Activated T-helper 1 cell treated with anti-CD3 and anti-CD28 coated beads, Interleukin-2, amount 50 U/mL, for 16 hours (primary cell): ENCODE results near the gene STON2.
"Not testable (repeated sequence)": the region's sequence is repeated elsewhere in the genome, so short reads cannot be mapped to it uniquely, and the experiment has no call there.

Source experiments
- DNase-seq, 2 donors: peaks; one replicate each; pipeline ENCODE4 v3.0.0-alpha.2; 2020; ENCODE audit warnings: low read depth in 1 of 2, low spot score in 1 of 2

Gene STON2

DNA sequence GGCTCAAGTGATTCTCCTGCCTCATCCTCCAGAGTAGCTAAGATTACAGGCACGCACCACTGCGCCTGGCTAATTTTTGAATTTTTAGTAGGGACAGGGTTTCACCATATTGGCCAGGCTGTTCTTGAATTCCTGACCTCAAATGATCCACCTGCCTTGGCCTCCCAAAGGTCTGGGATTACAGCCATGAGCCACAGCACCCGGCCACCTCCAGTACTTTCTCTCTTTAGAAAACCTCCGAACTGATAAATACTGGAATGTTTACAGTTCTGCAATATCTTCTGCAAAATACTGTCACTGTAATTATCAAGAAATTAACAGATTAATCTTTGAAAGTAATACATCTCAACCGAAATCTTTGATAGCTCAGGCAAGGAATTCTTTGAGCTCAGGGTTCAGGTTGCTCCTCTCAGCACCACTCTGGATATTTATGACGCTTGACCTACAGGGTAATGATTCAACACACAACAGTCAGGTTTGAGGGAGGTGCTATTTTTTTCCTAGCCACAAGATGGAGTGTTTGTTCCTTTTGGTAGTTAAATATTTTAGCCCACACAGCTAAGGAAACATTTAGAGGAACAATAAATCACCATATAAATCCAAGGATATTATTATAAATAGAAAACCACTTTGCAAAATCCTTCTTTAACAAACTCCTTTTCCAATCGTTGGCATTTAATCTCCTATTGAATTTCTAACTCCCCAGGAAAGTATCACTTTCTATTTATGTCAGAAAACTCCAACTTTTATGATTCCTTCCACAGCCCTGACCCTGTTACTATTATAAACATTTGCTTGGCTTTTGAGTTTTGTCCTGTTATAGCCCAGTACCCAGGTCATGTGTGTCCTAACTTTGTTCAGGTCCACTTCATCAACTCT lies 130.8 kb downstream of the STON2 start:
- DNase-seq = no peak

DNA sequence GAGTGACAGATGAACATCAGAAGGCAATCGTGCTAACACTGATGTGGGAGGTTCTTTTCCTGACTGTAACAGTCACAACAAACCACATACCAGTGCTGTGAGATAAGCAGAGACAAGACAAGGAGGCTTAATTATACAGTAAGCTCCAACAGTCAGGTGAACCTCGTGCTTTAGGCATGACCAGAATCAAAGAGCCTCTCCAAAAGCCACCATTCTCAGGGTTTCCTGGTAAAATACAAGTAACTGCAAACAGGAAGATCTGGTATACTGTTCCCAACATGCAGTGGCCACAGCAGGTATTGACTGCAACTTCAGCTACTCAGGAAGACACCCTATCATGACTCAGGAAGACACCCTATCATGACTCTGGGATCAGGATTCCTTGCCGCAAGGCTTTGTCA lies 132.1 kb downstream of the STON2 start:
- DNase-seq = no peak

DNA sequence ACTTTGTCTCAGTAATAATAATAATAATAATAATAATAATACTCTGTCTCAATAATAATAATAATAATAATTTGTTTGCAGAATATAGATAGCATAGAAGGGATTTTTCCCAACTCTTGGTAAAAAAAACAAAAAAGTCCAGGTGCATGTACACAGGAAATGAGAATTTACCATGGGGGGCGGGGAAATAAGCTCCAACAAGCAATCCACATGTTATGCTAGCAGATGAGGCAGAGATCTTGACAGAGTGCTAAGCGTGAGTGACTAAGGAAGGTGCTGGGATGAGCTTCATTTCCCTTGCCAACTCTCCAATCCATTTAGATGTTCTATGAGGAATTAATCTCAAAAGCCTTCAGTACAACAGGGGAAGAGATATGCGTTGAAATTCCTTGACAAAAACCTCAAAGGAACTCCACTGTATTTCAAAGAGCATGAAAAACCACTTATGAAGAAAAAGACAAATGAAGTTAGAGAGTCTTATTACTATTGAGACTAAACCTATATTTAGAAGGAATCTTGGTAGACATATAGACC lies 134.4 kb downstream of the STON2 start:
- no peak for DNase-seq

DNA sequence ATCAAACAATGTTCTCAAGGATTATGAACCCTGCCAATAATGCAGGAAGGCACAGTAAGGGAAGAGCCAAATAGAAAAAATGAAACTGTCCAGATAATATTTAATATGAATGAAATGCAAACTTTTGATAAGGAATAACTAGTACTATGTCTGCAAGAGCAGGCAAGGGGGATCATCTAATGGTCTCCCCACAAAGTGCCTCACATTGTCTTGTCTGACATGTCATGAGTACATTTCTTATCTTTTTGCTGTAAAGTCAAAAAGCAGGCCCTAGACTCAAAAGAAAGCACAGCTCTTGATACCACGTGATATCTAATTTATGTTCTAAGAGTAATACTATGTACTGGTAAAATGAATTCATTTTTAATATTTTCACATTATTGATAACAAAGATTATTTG lies 135.5 kb downstream of the STON2 start:
- DNase-seq = no peak

DNA sequence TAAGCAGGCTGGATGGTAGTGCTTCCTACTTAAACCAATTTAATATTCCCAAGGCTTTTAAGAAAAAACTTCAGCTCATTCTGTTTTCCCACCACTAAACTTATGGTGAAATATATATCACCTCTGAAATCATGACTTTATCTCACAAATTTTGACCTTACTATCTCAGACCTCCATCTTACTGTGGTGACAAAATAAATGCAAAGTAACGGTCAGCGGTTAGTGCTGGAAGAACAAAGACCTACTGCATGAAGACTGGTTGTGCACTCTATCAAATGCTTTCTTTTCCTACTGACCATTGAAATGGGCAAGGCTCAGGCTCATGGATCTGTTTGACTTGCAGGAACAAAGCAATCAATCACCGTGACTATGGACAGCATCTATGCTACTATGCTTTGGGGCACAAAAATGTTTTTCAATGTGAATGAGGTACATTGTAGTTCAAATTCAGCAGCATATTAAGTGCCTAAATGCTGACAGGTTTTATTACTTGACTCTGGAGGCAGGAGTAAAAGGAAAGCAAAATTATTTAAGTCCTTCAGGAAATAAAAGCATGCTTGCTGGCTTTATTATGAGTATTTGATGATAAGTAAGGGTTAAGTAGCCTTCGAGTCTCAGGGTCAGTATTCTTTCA lies 136.2 kb downstream of the STON2 start:
- DNase-seq = no peak

DNA sequence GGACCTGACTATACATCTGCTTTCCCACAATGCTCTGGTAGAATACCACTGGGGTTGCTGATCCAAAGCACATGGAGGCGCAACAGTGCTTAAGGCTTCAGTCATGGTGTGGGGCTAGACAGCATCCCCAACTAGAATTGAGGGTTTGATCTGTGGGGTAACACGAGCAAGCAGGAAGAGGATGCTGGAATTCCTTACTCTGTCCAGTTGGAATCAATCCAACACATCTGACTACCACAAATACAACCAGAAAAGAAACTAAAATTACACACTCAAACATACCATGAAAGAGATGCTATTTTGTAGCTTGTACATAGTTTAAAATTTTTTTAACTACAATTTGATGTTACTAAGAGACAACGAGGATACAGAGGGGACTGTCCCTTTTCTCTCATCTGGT lies 138.9 kb downstream of the STON2 start:
- no peak for DNase-seq

DNA sequence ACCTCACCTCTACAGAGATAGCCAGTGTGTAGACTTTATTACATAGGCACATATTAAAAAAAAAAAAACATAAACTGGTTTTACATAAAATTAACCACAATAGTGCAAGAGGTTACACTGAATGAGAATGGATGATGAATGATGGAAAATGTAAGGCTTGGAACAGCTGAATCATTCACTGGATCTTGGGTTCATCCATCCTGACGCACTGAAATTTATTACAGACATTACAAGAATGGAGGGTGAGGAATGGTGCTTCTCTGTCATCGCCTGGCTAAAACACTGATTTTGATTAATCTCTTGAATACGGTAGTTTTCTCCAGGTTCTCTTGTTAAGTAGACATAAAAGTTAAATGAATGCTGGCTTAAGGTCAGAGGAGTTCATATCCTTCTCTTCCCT lies 139.4 kb downstream of the STON2 start:
- DNase-seq = no peak

DNA sequence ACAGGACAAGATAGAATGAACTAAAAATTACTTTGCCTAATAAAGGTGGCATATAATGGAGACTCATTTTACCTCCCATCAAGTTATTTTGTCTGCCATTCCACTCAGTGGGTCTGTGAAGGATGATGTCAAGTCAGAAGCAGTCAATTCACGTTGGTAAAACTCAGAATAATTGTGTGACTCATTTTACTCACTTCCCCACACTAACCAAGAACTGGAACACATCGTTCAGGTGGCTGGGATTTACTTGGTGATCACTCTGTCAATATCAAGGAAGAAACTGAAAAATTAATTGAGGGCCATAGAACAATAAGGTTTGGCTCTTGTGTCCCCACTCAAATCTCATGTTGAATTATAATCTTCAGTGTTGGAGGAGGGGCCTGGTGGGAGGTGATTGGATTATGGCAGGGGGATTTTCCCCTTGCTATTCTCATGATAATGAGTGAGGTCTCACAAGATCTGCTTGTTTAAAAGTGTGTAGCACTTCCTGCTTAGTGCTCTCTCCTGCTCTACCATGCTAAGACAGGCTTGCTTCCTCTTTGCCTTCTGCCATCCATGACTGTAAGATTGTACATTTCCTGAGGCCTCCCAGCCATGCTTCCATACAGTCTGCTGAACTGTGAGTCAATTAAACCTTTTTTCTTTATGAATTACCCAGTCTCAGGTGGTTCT lies 143.7 kb downstream of the STON2 start:
- no peak for DNase-seq

DNA sequence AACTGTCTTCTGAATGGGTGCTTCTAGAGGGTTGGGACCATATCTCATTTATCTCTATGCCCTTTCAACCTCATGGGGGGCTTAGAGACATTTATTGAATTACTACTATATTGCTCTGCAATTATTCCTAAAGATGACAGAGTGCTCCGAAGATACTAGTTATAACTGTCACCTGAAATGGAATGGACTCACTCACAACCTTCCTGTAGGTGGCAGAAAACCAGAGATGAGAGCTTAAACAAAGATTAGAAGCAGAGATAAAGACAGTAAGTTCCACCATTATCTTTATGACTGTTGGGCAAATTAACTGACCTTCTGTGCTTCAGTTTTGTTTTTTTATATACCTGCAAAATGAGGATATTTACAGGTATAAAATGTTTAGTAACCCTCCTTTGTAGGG lies 147.8 kb downstream of the STON2 start:
- DNase-seq = no peak

DNA sequence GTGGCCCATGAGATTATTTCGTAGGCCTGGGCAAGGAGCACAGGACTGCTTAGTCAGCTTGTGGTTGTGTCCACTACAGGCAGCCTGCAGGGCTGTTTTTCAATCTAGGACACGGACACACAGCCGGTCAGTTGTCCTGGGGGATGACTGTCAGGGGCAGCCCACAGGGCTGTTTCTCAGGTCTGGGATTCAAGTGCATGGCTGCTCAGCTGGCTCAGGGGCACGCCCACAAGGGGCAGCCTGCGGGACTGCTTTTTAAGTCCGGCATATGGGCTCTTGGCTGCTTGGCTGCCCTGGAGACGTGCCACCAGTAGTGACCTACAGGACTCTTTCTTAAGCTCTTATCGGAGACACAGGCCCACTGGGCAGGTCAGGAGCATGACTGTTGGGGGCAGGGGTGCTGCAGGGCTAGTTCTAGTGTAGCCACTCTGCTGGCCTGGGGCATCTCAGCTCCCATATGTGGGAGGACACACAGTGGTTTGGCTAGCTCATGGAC lies 152.8 kb downstream of the STON2 start:
- no peak for DNase-seq

DNA sequence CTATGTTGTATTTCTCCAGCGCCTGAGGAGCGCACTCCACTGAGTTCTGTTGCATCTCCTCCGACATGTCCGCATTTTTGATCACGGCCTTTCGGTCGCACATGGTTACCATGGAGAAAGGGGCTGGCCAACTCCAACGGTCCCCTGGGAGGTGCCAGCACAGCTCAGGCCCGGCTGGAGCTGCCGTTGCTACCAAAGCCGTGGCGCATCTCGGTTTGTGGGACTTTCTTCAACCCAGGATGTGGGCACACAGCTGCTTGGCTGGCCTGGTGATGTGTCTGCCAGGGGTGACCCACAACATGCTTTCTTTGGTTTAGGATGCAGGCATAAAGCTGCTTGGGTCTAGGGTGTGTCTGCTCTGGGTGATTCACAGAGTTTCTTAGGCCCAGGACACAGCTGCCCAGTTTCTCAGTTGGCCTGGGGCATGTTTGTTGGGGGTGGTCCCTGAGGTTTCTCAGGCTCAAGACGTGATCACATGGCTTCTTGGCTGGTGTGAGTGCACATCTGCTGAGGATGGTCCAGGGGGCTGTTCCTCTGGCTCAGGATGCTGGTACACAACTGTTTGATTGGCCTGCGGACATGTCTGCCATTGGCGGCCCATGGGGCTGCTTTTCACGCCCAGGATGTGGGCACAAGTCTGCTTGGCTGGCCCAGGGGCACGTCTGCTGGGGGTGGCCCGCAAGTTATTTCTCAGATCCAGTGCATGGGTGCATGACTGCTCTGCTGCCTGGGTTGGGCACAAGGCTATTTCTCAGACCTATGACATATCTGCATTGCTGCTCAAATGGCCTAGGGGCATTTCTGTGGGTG lies 153.5 kb downstream of the STON2 start:
- DNase-seq = no peak

DNA sequence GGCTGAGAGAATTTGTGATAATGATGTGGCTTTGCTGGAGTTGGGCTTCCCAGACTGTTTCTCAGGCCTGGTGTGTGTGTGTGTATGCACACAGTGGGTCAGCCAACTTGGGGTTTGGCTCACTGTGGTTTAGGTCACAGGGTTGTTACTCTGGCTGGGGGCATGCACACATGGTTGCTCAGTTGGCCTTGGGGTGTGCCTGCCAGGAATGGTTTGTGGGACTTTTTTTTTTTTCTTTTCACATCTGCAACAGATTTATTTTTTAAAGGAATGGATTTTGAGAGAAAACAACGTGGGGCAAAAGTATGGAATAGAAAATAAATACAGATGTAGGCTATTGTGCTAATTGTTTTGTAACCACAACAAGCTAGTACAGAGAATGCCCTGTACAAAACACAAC lies 154.4 kb downstream of the STON2 start:
- no peak for DNase-seq

DNA sequence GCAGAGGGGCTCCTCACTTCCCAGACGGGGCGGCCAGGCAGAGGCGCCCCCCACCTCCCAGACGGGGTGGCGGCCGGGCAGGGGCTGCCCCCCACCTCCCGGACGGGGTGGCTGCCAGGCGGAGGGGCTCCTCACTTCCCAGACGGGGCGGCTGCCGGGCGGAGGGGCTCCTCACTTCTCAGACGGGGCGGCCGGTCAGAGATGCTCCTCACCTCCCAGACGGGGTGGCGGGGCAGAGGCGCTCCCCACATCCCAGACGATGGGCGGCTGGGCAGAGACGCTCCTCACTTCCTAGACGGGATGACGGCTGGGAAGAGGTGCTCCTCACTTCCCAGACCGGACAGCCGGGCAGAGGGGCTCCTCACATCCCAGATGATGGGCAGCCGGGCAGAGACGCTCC lies 155.7 kb downstream of the STON2 start:
- DNase-seq = not testable (repeated sequence)

DNA sequence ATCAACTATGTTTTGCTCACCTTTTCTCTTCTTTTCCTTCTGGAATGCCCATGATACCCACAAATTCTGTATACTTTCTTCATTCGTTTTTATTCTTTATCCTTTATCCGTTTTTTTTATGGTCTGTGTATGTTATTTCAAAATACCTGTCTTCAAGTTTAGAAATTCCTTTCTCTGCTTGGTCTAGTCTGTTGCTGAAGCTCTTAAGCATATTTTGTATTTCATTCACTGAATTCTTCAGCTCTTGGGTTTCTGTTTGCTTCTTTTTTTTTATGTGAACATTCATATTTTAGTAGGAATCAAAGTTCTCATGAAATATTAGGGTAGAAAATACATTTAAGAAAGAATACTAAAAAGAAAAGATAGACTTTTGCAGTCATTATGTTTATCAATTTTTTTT lies 156.6 kb downstream of the STON2 start:
- DNase-seq = no peak

DNA sequence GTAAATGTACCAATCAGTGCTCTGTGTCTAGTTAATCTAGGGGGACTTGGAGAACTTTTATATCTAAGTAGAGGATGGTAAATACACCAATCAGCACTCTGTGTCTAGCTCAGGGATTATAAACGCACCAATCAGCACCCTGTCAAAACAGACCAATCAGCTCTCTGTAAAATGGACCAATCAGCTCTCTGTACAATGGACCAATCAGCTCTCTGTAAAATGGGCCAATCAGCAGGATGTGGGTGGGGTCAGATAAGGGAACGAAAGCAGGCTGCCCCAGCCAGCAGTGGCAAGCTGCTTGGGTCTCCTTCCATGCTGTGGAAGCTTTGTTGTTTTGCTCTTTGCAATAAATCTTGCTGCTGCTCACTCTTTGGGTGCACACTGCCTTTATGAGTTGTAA lies 163.3 kb downstream of the STON2 start:
- DNase-seq = not testable (repeated sequence)

DNA sequence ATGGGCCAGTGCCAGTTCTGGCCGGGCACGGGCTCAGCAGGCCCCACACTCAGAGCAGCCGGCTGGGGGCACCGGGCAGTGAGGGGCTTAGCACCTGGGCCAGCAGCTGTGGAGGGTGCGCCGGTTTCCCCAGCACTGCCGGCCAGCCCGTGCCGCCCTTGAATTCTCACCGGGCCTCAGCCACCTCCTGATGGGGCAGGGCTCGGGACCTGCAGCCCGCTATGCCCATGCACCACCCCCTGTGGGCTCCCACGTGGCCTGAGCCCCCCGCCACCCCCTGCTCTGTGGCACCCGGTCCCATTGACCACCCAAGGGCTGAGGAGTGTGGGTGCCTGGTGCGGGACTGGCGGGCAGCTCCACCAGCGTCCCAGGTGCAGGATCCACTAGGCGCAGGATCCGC lies 164.0 kb downstream of the STON2 start:
- no peak for DNase-seq

DNA sequence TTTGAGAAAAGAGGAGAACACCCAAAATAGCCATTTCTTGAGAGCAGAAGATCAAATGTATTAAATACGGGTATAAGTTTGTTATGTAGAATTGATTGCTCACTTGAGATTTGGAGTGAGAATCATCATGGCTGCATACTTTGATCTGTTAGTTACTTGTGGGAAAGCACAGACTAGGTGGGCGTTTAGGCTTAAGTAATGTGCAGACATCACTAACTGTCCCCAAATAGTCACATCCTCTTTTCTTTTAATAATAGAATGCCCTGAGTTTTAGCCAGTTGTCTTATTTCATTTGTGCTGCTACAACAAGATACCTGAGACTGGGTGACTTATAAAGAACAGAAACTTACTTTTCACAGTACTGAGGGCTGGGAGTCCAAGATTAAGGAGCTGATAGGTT lies 165.0 kb downstream of the STON2 start:
- no peak for DNase-seq

DNA sequence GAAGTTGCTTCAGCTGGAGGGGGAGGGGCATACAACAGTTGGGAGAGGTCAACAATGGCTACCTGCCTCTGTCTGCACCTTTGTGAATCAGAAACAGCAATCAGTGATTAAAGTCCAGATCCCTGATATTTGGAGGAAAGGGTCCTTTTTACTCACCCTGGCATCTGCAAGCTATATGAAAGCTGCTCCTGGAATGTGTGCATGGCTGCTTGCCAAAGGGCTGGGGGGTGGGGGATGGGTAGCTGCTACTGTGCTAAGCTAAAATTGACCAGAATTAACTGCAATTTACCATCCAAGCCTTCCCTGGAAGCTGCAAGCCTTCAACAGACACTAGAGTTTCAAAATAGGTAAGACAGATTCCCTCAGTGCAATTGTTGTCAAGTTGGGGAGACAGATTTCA lies 165.8 kb downstream of the STON2 start:
- no peak for DNase-seq

DNA sequence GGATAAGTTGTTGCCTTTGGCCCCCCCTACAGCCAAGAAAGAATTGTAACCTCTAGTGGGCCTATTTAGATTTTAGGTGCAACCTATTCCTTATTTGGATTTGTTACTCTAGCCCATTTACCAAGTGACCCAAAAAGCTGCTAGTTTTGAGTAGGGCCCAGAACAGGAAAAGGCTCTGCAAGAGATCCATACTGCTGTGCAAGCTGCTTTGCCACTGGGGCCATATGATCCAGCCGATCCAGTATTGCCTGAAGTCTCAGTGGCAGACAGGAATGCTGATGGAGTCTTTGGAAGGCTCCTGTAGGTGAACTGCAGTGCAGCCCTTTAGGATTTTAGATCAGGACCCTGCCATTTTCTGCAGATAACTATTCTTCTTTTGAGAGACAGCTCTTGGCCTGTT lies 166.5 kb downstream of the STON2 start:
- DNase-seq = no peak

DNA sequence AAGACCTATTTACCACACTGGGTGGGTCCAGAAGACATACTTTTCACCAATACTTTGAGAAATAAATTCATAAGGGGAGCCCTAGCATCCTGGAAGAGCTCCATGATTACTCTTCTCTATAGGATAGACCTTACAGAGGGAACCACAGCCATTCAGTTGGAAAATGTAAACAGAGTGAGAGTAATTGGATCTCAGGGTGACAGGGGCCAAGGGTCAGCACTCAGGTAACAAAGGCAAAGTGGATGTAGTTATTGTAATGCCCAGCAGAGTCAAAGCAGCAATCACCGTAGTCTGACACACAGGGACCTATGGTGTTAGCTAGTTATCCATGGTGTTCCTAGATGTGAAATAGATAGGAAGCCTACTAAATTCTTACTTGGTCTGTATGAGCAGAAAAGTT lies 168.6 kb downstream of the STON2 start:
- no peak for DNase-seq

DNA sequence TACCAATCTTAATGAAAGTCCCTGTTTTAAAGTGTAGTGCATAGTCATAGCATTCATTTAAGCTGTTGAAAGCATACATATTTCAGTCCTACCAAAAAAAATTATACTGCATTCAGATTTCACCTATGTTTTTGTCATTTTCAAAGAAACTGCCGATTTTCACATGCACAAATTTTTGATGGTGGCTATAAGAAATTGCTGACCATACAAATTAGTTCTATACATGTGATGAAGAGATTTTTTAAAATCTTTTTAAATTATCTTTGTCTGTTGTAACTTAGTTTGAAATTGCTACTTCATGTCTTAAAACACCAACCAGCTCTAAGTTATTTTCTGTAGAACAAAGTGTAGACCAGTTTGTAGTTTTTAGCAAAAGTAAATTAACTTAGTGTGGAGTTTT lies 175.9 kb downstream of the STON2 start:
- no peak for DNase-seq
